ENCODE measurements around the gene MPPED2.

MPPED2 gene, protein sequence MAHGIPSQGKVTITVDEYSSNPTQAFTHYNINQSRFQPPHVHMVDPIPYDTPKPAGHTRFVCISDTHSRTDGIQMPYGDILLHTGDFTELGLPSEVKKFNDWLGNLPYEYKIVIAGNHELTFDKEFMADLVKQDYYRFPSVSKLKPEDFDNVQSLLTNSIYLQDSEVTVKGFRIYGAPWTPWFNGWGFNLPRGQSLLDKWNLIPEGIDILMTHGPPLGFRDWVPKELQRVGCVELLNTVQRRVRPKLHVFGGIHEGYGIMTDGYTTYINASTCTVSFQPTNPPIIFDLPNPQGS

GRCh38 chr11:30586251-30587144 is at the start of gene MPPED2:
Gene MPPED2 (minus strand): TSS chr11:30586353. CDS start chr11:30580373, 5,980 bp downstream.
- no peak for DNase-seq

GRCh38 chr11:30635401-30635989 is 49.3 kb upstream of the MPPED2 start:
- DNase-seq = no peak

- DNase-seq = no peak
These were observed 45.0 kb upstream of the MPPED2 start for GRCh38 chr11:30631148-30631547.

GRCh38 chr11:30619767-30620166 is 33.6 kb upstream of the MPPED2 start:
- no peak for DNase-seq

DNA sequence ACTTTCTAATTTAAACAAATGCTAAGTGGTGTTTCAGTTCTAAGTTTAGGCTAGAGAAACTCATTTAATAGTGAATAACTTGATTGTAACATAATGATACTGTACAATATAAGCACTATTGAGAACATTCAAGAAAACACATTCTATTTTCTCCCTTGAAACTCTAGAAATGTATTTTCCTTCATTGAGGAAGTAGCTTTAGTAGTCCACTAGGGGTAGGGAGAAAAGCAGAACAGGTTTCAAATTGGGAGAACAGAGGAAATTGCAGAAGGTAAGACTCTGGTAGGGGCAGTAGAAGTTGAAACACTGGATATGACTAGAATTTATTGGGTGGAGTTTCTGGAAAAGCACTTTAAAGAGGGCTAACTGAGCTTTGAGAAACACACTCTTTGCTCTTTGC is 31.6 kb upstream of the MPPED2 start:
- no peak for DNase-seq

- no peak for DNase-seq
These were observed 24.5 kb upstream of the MPPED2 start for GRCh38 chr11:30610628-30611027.

GRCh38 chr11:30608534-30608933 is 22.4 kb upstream of the MPPED2 start:
- DNase-seq = no peak

DNA sequence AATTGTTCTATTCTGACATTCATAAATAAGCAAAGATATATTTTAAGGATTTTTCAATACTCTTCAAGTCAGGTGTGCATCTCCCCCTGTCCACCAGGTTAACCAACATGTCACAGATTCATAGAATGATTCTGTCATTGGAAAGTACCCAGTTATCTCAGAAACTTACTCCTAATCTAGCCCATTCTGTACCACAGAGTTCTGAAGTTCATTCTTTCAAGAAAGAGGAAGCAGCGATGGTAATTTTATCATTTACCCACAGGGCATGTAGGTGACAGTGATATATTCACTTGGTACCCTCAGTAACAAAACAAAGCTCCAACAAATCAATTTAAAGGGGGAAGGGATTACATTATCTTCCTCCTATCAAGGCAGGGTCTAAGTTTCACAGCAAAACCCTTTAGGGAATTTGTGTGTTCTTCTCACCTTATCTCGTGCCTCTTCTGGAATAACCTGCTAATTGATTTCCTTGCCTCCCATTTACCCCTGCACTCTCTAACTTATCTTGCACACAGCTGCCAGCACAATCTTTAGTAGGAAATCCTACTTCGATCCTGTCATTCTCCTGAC is 19.0 kb upstream of the MPPED2 start:
- no peak for DNase-seq

DNA sequence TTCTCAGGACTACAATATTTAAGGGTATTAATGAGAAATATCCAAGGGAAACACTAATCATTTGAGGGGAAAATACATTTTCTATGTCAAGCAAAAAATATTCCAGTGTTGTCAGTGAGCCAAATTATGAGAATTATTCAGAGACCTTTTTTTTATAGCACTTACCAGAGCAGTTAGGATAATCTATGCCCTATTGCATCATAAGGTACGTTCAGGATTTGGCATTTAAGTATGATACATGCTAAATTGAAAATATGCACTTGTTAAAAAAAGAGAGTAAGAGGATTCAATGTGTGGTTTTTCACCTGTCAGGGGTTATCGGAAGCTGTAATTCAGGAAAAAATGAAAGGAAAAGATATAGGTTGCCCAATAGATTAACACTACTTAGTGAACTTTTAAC is 17.2 kb upstream of the MPPED2 start:
- no peak for DNase-seq

- no peak for DNase-seq
These were observed 10.7 kb upstream of the MPPED2 start for GRCh38 chr11:30596832-30597231.

GRCh38 chr11:30595934-30596333 is 9.8 kb upstream of the MPPED2 start:
- no peak for DNase-seq

GRCh38 chr11:30594646-30595411 is 8.7 kb upstream of the MPPED2 start:
- DNase-seq = no peak

- DNase-seq = no peak
These were observed 1.2 kb upstream of the MPPED2 start for GRCh38 chr11:30587269-30587812.

DNA sequence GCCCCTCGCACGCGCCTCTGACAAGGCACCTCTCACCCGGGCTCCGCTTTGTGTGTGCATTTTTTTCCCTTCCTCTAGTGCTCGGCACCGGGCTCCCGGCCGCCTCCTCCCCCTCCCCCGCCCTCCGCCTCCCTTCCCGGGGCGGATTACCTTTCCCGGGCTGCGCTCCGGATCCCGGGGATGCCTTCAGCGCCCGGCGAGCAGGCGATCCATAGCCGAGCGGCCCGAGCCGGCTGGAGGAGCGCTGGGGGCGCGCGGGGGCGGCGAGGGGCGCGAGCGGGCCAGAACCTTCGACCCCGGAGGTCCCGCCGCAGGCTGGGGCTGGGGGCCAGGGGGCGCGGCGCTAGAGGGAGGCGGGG is 282 bp downstream of the MPPED2 start:
- DNase-seq = no peak

DNA sequence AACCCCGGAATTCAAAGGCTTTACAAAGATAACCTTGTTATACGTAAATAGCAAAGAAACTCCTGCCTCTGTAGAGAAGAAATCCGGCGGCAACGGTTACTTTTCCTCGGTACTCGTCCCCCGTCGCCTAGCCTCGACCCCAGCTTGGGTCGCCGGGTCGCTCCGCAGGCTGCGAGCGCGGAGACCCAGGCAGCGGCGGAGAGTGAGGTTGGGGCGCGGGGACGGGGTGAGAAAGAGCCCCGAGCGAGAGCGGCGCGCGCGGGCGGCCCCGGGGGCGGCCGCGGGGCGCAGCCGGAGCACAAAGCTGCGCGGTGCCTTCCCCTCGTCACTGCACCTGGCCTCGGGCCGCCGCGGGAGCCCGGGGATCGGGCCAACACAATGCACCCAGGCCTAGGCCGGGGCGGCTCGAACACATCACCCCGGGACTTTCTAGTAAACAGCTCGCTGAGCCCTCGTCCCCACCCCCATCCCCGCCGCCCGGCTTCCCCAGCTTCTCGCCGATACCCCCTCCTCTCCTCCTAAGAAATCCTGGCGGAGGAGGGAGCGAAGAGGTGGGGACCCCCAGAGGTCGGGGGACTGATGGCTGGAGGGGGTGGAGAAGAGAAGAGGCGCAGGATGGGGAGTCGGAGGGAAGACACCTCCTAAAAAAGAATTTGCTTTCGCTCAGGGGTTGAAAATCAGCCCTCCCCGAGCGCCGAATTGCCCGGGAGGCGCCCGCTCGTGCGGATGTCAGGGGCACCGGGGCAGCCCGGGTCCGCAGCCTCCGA is 845 bp downstream of the MPPED2 start:
- no peak for DNase-seq

DNA sequence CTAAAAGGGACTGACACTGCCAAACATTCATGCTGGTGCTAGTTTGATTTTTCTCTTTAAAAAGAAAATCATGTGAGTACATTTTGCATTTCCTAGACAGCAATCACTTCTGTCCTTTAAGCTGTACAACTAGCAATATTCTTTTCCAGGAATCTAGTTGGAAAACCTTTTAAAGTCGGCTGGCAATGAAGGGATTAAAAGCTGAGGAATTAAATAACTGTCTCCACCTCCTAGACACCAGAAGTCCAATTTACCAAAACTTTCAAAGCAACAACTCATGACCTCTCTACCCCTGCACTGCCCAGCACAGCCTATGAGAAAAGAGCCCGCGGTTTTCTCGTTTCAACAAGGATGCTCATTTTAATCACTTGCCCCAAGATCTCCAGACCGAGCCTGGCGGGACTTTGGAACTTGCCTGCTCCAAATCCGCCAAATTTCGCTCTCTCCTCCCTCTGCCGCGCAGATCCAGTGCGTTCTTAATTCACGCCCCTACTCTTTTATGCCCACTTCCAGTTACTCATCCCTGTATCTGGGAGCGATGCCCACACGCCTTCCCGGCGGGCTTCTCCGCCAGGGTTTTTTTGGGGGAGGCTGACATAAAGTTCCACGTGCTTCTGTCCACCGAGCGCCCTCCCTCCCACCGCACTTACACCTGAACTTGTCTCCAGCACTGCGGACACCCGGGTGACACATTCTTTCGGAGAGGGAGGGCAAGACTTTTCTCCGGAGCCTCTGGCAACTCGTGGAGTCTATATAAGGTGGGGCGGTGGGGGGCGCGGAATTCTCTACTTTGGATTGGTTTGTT is 2.5 kb downstream of the MPPED2 start:
- DNase-seq = no peak

GRCh38 chr11:30582726-30583125 is 3.4 kb downstream of the MPPED2 start:
- DNase-seq = no peak

DNA sequence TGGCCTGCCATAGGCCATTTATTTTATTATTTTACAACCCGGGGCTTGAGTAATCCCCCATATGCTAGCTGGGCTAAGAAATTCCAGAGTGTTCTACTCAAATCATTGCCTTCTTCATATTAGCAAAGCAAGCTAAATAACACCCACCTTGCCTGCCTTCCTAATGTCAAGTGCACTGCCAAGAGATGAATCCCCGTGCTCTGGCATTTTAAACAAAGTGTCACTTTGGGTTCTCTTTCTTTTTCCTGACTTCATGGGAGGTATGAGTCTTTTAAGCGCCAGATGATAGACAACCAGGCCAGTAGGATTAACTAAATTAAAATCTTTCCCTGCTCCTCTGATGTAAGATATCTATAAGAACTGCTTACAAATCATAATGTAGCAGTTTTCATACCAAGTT is 4.5 kb downstream of the MPPED2 start:
- no peak for DNase-seq

- no peak for DNase-seq
These were observed 5.6 kb downstream of the MPPED2 start for GRCh38 chr11:30580573-30580972.

GRCh38 chr11:30579415-30580175 is 6.6 kb downstream of the MPPED2 start:
- DNase-seq = no peak

All from stimulated activated CD4-positive, alpha-beta T cell treated with anti-CD3 and anti-CD28 coated beads, Interleukin-4, amount 100 ng/mL, for 24 hours (primary cell).